NCI-H2196 (cell line): Measurements from ENCODE around the gene TMEM39B.
"Not testable (repeated sequence)": the region's sequence is repeated elsewhere in the genome, so short reads cannot be mapped to it uniquely, and the experiment has no call there.

Source experiments
- DNase-seq: peaks from one replicate; lab custom pipeline; 2025; ENCODE audit not compliant: unreplicated experiment; lab: John Stamatoyannopoulos, UW

Gene TMEM39B

GRCh38 chr1:32068957-32069588 is 3.7 kb upstream of the TMEM39B start:
- DNase-seq = no peak

- peak; percentile 66 for DNase-seq
These were observed 749 bp upstream of the TMEM39B start for GRCh38 chr1:32071758-32072621.

GRCh38 chr1:32073299-32074229 is 825 bp downstream of the TMEM39B start:
- peak; percentile 77 for DNase-seq

- no peak for DNase-seq
These were observed 2.1 kb downstream of the TMEM39B start for GRCh38 chr1:32074841-32075240.

GRCh38 chr1:32077451-32077850 is 4.7 kb downstream of the TMEM39B start:
- DNase-seq = no peak

GRCh38 chr1:32082022-32082421 is 9.3 kb downstream of the TMEM39B start:
- DNase-seq = no peak

GRCh38 chr1:32086381-32086780 is 13.6 kb downstream of the TMEM39B start:
- DNase-seq = not testable (repeated sequence)

GRCh38 chr1:32091176-32091575 is 18.4 kb downstream of the TMEM39B start:
- no peak for DNase-seq

- DNase-seq = no peak
These were observed 18.9 kb downstream of the TMEM39B start for GRCh38 chr1:32091591-32091990.

GRCh38 chr1:32094746-32095521 is 22.2 kb downstream of the TMEM39B start:
- DNase-seq = peak; percentile 82

- DNase-seq = no peak
These were observed 26.7 kb downstream of the TMEM39B start for GRCh38 chr1:32099426-32099825.

GRCh38 chr1:32100359-32100758 is 27.6 kb downstream of the TMEM39B start:
- DNase-seq = no peak

- no peak for DNase-seq
These were observed 28.3 kb downstream of the TMEM39B start for GRCh38 chr1:32100807-32101708.

- no peak for DNase-seq
These were observed 31.4 kb downstream of the TMEM39B start for GRCh38 chr1:32104127-32104526.

GRCh38 chr1:32105338-32105737 is 32.6 kb downstream of the TMEM39B start:
- DNase-seq = no peak

GRCh38 chr1:32106663-32107275 is 34.0 kb downstream of the TMEM39B start:
- no peak for DNase-seq

- peak; percentile 90 for DNase-seq
These were observed 35.3 kb downstream of the TMEM39B start, which contains the start of gene KPNA6 for GRCh38 chr1:32107742-32108661. TSS of gene KPNA6 (plus strand) at chr1:32108056. CDS start at chr1:32108131, 75 bp downstream.

GRCh38 chr1:32111040-32111623 is 38.4 kb downstream of the TMEM39B start:
- no peak for DNase-seq
